D341Med (cell line): ENCODE results near the gene UTP25.

ENCODE experiments used
- DNase-seq: peaks from one replicate; pipeline ENCODE4 v3.0.0; 2012; ENCODE audit warnings: low spot score

UTP25 gene

DNA sequence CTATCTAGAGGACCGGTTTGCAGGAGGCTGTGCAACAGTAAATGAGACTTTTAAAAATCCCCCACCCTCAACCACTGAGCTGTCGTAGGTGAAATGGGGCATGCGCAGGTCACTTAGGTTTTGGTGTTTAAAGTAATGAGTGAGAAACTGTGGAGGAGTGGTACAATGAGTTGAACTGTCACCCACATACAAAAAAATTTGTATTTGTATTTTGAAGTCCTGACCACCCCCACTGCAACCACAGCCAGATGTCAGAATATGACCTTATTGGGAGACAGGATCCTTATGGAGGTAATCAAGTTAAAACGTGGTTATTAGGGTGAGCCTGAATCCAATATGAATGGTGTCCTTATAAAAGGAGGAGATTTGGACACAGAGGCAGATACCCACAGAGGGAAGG is 20.3 kb upstream of the UTP25 start:
- DNase-seq, result no peak

GRCh38 chr1:209808059-209808581 is 19.7 kb upstream of the UTP25 start:
- DNase-seq, result no peak

GRCh38 chr1:209809611-209810010 is 18.2 kb upstream of the UTP25 start:
- DNase-seq, result no peak

DNA sequence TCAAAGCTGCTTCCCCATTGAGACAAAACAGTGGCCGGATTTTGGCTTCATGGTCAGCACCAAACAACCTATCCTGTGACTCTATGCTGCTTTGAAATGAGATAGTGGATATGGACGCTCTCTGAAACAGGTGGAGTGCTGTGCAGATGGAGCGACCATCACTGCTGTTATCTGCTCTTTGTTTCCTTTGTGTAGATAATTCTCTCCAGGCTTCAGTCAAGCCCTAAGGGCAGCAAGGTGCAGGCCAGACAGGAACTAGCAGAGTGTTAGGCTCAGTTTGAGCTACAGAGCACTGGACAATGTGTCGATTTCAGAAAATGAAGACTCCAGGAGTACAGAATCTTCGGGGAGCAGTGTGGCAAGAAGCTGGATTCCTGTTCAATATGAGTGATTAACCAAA is 17.0 kb upstream of the UTP25 start:
- no peak for DNase-seq

DNA sequence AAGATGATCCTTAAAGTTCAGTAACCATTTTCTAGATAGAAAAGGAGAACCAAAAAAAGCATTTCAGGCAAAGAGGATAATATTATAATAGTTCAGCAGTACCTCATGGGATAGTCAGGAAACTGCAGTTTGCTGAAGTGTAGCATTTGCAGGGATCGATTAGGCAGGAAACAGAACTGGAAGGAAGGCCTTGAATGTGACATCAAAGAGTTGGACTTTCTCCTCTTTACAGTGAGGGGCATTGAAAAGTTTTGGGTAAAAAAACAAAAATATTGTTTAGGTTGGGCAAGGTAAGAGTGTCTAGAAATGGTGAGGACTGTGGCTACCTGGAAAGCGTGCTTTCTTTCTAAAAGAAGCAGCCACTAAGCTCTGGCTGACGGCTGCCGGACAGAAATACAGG is 13.9 kb upstream of the UTP25 start:
- DNase-seq, result no peak

GRCh38 chr1:209815490-209815889 is 12.3 kb upstream of the UTP25 start:
- no peak for DNase-seq

DNA sequence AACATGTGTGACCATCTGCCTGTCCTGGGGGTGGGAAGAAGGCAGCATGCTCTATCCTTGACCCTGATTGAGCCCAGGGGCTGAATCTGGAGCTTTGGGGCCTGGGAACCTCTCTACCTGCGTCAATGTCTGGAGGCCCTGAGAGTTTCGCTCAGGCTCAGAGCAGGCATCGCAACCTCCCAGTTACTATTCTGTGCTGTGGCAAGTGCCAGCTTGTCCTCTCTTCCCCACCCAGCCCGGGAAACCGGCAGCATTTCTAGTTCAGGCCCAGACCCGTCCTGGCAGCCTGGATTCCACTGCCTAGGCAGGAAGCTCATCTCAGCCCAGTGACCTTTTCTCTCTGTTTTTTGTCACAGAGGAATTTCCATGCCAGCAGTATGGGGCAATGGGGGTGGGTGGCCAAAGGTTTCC is 11.8 kb upstream of the UTP25 start:
- DNase-seq, result no peak

DNA sequence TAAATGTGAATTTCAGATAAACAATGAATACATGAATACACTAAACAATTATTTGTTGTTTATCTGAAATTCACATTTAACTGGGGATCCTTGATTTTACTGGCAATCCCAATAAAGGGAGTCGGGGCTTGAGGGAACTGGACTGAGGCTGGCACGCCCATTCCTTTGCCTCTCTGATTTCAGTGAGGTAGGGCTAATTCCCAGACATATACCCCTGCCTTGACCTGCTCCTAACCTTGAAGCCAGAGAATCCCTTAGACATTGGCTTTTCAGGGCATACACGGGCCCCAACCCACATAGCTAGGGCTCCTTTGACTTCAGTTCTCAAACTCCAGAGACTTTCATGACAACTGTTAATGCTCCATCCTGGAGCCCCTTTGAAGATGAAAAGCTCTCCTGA is 10.8 kb upstream of the UTP25 start:
- DNase-seq, result no peak

GRCh38 chr1:209817691-209818090 is 10.1 kb upstream of the UTP25 start:
- no peak for DNase-seq

DNA sequence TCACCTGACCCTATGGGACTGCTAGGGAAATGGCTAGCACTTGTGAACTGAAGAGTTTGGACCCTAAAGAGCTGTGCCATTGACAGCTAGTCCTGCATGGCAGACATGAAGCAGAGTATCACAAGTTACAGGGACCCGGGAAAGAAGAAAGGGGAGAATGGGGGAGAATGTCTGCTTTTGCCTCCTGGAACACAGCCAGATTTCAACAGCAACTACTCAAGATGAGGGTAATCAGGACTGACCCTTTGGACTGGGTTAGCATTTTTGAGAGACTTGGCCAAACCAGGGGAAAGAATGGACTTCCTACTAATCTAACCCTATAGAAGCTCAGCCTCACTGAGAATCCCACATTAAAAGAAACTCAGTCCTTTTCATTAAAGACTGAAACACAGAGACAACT is 8.7 kb upstream of the UTP25 start:
- no peak for DNase-seq

DNA sequence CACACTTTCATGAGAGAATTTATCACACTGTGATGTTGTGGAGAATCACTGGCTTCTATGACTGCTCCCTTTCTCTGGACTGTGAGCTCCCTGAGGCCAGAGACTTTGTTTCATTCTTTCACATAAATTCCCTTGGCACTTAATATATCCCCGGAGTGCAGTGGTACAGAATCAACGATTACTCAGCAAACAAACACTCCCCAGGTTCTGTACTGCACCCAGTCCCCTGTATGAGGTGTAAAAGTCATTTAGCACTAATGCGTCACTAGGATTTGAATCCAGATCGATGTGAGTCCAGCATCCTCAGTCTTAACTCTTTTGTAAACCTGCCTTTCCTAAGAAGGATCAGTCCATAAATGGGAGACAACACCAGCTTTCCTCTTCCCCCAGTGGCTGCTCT is 6.8 kb upstream of the UTP25 start:
- DNase-seq, result no peak

DNA sequence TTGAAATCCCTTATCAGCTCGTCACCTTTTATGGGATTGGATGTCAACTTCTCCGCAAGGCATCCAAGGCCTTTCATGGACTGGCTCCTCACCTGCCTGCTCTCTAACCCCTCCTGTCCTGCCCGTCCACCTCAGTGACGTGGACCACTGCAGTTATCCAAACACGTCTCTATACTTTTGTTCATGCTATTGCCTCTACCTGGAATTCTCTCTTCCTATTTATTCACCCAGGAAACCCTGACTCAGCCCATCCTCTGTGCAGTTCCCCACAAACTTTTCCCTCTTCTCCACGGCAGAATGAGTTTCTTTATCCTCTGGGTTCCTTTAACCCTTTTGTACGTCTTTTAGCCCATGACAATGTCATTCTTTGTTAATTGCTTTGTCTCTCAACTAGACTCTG is 5.1 kb upstream of the UTP25 start:
- no peak for DNase-seq

DNA sequence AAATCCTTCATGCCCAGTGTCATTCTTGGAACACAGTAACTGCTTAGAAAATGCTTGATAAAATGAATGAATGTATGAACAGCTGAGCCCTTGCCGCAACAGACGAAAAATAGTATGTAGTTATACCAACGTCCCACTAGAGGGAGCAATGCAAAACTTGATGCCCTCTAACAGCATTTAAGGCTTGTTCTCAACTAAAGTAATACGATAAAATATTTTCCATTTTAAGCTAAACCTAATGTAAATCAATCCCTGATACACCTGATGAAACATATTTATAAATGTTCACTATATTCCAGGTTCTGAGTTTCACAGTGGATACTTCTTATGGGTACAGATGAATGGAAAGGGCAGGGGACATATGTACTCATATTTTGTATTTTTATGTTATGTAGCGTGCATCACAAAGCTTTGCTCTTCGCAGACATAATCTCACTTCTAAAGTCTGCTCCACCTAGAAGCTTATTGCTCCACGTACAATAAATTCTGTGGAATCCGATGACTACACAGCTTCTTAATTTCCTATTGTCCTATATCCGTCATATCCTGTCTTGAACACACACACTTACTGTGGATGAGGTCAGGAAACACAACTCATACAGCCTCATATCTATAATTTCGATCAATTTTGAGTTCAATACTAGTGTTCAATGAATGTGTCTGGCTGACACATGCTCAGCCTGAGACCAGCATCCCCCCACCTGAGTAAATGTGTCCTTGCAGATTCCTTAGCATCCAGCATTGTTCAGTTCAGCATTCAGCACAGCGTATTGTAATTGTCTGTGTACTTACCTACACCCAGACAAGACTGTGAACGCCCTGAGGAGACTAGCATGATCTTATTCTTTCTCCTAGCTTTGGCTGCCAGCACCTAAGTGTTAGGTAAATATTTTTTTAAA is 4.4 kb upstream of the UTP25 start:
- DNase-seq, result peak; percentile 69

DNA sequence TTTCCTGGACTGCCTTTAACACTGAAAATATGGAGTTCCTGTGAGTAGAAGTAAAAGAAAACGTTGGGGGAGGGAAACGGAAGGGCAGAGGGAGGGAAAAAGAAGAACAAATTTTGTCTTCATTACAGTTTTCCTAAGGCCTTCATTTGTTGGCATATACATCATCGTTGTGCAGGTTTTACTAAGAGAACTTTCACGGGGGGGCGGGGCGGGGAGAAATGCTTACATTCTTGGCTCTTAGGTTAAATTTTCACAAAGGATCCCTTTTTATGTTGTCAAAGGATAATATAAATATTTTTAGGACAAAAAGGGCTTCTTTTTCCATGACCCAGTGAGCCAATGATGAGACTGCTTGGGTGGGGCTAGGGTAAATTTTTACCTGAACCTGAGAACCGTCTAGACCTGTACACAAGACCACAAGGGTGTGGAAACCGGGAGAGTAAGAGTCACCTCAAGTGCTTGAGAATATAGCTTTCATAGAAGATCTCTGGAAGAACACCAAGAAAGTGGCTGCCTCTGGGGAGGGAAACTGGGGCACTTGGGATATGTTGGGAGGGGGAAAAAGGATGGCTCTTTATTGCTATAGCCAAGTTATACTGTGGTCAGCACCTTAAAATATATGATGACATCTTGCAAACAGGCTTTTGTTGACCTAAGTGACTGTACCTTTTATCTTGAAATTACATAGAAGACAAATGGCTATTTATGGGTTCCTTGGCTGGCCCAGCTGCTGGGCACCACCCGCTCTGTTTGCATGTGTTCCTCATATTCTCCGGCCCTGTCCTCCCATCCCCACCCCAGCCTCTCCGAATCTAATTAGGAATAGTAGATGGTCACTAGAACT is 2.0 kb upstream of the UTP25 start:
- no peak for DNase-seq

DNA sequence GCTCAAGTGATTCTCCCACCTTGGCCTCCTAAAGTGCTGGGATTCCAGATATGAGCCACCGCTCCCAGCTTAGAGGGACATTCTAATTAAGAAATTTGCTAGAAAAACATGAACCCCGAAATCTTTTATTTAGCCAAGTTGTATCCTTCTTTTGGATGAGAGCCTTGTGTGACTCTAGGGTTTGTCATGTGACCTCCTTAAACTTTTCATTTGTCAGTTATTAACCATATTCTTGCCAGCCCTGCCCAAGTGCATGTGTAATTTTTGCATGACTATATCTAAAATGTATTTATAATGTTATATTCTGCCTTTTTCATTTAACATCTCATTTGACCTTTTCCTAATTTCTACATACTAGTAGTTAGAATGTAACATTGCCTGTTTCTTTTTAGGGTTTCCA is 1.9 kb downstream of the UTP25 start:
- no peak for DNase-seq

- DNase-seq, result no peak
These were observed 3.0 kb downstream of the UTP25 start for GRCh38 chr1:209830722-209831121.

GRCh38 chr1:209831615-209832014 is 3.8 kb downstream of the UTP25 start:
- DNase-seq, result no peak

GRCh38 chr1:209835782-209836298 is 8.1 kb downstream of the UTP25 start:
- no peak for DNase-seq

GRCh38 chr1:209837671-209838070 is 9.9 kb downstream of the UTP25 start:
- DNase-seq, result no peak

DNA sequence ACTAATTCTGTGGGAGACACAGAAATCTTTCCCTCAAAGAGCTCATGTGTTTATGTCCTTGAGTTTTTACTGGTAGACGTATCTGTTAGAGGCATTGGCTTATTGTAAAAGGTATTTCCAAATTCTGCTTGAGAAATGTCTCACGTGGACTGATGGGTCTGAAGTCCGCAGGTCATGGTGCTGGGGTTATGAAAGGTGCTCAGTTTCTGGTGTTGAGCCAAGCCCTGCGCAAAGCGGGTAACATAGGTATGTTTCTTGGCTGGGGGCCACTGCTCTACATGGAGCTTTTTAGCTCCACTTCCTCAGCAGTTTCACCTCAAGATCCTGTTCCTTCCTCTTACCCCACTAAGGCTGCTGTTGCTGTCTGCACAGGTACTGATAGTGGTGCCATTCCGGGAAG is 10.8 kb downstream of the UTP25 start:
- no peak for DNase-seq

- no peak for DNase-seq
These were observed 12.2 kb downstream of the UTP25 start for GRCh38 chr1:209839875-209840546.

GRCh38 chr1:209840611-209841010 is 12.8 kb downstream of the UTP25 start:
- DNase-seq, result no peak
